NOMO-1 treated with DMSO at 0.1 percent for 48 hours (cell line): Measurements from ENCODE around the gene COL11A2.
A peak's percentile ranks its signal among the peaks of the same experiment; 100 is the strongest.

ENCODE experiments used
- DNase-seq: peaks from one replicate; lab custom pipeline; 2025; ENCODE audit not compliant: unreplicated experiment; lab: John Stamatoyannopoulos, UW

The COL11A2 gene

GRCh38 chr6:33206864-33207551, 14.7 kb upstream of the COL11A2 start:
- DNase-seq: no peak

- DNase-seq: no peak
Measured at GRCh38 chr6:33206027-33206863, 14.0 kb upstream of the COL11A2 start.

- no peak for DNase-seq
Measured at GRCh38 chr6:33205191-33206026, 13.1 kb upstream of the COL11A2 start.

- peak; percentile 88 for DNase-seq
Measured at GRCh38 chr6:33204415-33205190, 12.3 kb upstream of the COL11A2 start, which contains the start of gene HSD17B8. Gene HSD17B8 (plus strand): TSS chr6:33204655. CDS start chr6:33204669, 14 bp downstream.

GRCh38 chr6:33204165-33204414, 11.8 kb upstream of the COL11A2 start:
- no peak for DNase-seq

GRCh38 chr6:33203443-33204164, 11.3 kb upstream of the COL11A2 start:
- DNase-seq: no peak

- DNase-seq: no peak
Measured at GRCh38 chr6:33202799-33203198, 10.5 kb upstream of the COL11A2 start.

- no peak for DNase-seq
Measured at GRCh38 chr6:33201935-33202334, 9.7 kb upstream of the COL11A2 start.

- no peak for DNase-seq
Measured at GRCh38 chr6:33201147-33201545, 8.9 kb upstream of the COL11A2 start.

GRCh38 chr6:33200219-33201146, 8.2 kb upstream of the COL11A2 start, which contains the start of the genes RXRB and SLC39A7:
Gene RXRB (minus strand): TSS chr6:33200665. CDS start chr6:33200476, 189 bp downstream.
Gene SLC39A7 (plus strand): TSS chr6:33200867. CDS start chr6:33201246, 379 bp downstream.
- DNase-seq: peak; percentile 93

GRCh38 chr6:33199687-33200218, 7.5 kb upstream of the COL11A2 start:
- peak; percentile 70 for DNase-seq

GRCh38 chr6:33198853-33199436, 6.7 kb upstream of the COL11A2 start:
- no peak for DNase-seq

GRCh38 chr6:33198159-33198852, 6.0 kb upstream of the COL11A2 start:
- DNase-seq: no peak

- peak; percentile 74 for DNase-seq
Measured at GRCh38 chr6:33197431-33198048, 5.3 kb upstream of the COL11A2 start.

- no peak for DNase-seq
Measured at GRCh38 chr6:33195304-33196165, 3.3 kb upstream of the COL11A2 start.

- DNase-seq: no peak
Measured at GRCh38 chr6:33194431-33194979, 2.2 kb upstream of the COL11A2 start.
